Right lobe of liver (tissue), 6 donors: ENCODE results near the gene BOC. TPM values are rescaled to one million over a fixed set of nuclear protein-coding genes. Genes with fewer than 3 reads are reported as not detected.
A peak's percentile ranks its signal among the peaks of the same experiment; 100 is the strongest.

ENCODE experiments used
- ATAC-seq, 4 donors: fragments of 200-7000 bp; cut with Tn5 transposase; one replicate each; pipeline ENCODE4 v1.9.1; 2020; ENCODE audit warnings: mild to moderate bottlenecking in 4 of 4, moderate library complexity in 4 of 4
- DNase-seq, 3 donors: peaks; one replicate each; pipeline ENCODE4 v3.0.0-alpha.2; 2020
- H3K27ac ChIP-seq, 3 donors: fragments of 200-600 bp; one replicate each; pipeline ENCODE4 v1.8.0; 2022
- H3K27me3 ChIP-seq, 2 donors: fragments of 200-600 bp; one replicate each; pipeline ENCODE4 v1.8.0; 2022
- H3K36me3 ChIP-seq, 4 donors: fragments of 200-600 bp; sonication (generic) in 1 of 4; one replicate each; pipeline versions ENCODE4 v1.5.1 to v1.8.0; 2017 to 2022; ENCODE audit warnings: control low read depth in 1 of 4
- H3K4me1 ChIP-seq, 4 donors: fragments of 200-600 bp; sonication (generic) in 1 of 4; one replicate each; pipeline versions ENCODE4 v1.5.1 to v1.8.0; 2017 to 2022; ENCODE audit warnings: control low read depth in 1 of 4
- H3K4me3 ChIP-seq, 3 donors: fragments of 200-600 bp; one replicate each; pipeline ENCODE4 v1.8.0; 2022
- H3K9me3 ChIP-seq, 4 donors: fragments of 200-600 bp; sonication (generic) in 1 of 4; one replicate each; pipeline versions ENCODE4 v1.5.1 to v1.8.0; 2017 to 2022; ENCODE audit warnings: control low read depth in 1 of 4
- POLR2A ChIP-seq: fragments of 450-650 bp; IDR thresholded peaks from one replicate; pipeline ENCODE4 v1.6.1; 2017; ENCODE audit warnings: antibody characterized with exemption, mild to moderate bottlenecking
- WGBS: methylation state at CpG from one replicate; pipeline ENCODE4 v1.1.6; 2018; ENCODE audit warnings: low coverage, low lambda C conversion rate; ENCODE audit not compliant: insufficient coverage; ENCODE audit errors: missing lambda C conversion rate; 5-methylcytosine and 5-hydroxymethylcytosine counted together
- intact Hi-C, 2 donors: fragments of 100-400 bp; cut with DNase I; formaldehyde crosslinking; loops; one replicate each; pipeline versions ENCODE4 v1.11.2 to v1.14.1; 2022
- total RNA-seq, 6 experiments: library from RNA; depleted of rRNA in 2 of 6; stranded (reverse); fragments of >200 nt in 2 of 6; fragmentation: NEBNext Ultra II Directional in 3 of 6; extraction: Animal tissue kit (Norgen Biotek cat#: 25700) in 3 of 6; gene quantifications; one replicate each; pipeline versions ENCODE4 v1.1.0 to v1.2.4, GENCODE V29; 2016 to 2023
- TF ChIP-seq, protein P1 (sequence below), 4 donors: fragments of 200-600 bp in 3 of 4; fragments of 450-650 bp in 1 of 4; IDR thresholded peaks; one replicate each; pipeline versions ENCODE4 v1.5.1 to v1.8.0; 2016 to 2022; ENCODE audit warnings: antibody characterized with exemption in 4 of 4, mild to moderate bottlenecking in 2 of 4
- donor health status: DM: no; HTN: yes; CAD: no.
- donor health status: DM: no; HTN: no; CAD: no.
- donor health status: DM: no; HTN: no; CAD: no.
- donor health status: DM: no; HTN: yes; CAD: no.
- donor health status: DM: no; HTN: yes; CAD: no.

BOC gene
- total RNA-seq, 6 experiments from 2014 or later, result 0.22 to 0.86 (median 0.49) TPM

GRCh38 chr3:113225286-113225685, 13.9 kb downstream of the BOC start:
- no peaks in the 10 kb centered on the region for H3K36me3 ChIP-seq
- DNase-seq (no peak), ATAC-seq (no peak)
- H3K4me3 ChIP-seq, result no peak overlapping the region
- H3K9me3 ChIP-seq, result no peaks in the 10 kb centered on the region
- TF ChIP-seq, protein P1, sequence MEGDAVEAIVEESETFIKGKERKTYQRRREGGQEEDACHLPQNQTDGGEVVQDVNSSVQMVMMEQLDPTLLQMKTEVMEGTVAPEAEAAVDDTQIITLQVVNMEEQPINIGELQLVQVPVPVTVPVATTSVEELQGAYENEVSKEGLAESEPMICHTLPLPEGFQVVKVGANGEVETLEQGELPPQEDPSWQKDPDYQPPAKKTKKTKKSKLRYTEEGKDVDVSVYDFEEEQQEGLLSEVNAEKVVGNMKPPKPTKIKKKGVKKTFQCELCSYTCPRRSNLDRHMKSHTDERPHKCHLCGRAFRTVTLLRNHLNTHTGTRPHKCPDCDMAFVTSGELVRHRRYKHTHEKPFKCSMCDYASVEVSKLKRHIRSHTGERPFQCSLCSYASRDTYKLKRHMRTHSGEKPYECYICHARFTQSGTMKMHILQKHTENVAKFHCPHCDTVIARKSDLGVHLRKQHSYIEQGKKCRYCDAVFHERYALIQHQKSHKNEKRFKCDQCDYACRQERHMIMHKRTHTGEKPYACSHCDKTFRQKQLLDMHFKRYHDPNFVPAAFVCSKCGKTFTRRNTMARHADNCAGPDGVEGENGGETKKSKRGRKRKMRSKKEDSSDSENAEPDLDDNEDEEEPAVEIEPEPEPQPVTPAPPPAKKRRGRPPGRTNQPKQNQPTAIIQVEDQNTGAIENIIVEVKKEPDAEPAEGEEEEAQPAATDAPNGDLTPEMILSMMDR (IDR thresholded peaks at IDR 0.05), result no peak
- no peak for TF ChIP-seq POLR2A
- 62% methylated on average over 2 of the region's 2 CpGs for WGBS
- no peaks in the 10 kb centered on the region for H3K4me1 ChIP-seq
- no peak overlapping the region for H3K27ac ChIP-seq
- intact Hi-C loops, result no loop called here
- no peaks in the 10 kb centered on the region for H3K27me3 ChIP-seq

- H3K27me3 ChIP-seq, result no peaks in the 10 kb centered on the region
- no peak overlapping the region for H3K27ac ChIP-seq
- DNase-seq, result no peak
- 85% methylated on average over 2 of the region's 3 CpGs for WGBS
- H3K4me1 ChIP-seq, result no peaks in the 10 kb centered on the region
- H3K9me3 ChIP-seq, result no peaks in the 10 kb centered on the region
- H3K36me3 ChIP-seq, result no peaks in the 10 kb centered on the region
- no peak for TF ChIP-seq POLR2A
- TF ChIP-seq, protein P1 (IDR thresholded peaks at IDR 0.05), result no peak
- intact Hi-C loops, result no loop called here
- no peak overlapping the region for H3K4me3 ChIP-seq
- ATAC-seq, result no peak
Observed at GRCh38 chr3:113226491-113226890, 15.1 kb downstream of the BOC start.

DNA sequence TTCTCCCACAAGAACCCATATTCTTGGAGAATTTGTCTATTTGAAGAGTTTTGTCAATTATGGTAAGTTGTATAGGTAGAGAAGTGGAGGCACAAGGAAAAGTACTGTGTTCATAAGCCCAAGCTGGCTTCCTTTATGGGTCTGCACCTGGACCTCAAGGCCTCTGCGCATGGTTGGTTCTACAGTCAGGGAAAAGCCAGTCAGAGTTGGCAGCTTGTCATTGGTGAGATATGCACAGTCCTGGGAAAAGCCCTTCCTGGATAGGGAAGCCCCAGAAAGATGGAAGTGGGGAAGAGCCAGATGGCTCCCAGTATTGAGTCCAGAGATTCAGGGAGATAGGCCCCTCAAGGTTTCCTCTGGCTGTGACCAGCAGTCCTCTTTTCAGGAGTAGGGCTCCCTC, 15.8 kb downstream of the BOC start:
- H3K4me3 ChIP-seq, result no peak overlapping the region
- 100% methylated on average over 1 of the region's 1 CpG for WGBS
- no peak for DNase-seq
- H3K4me1 ChIP-seq, result no peaks in the 10 kb centered on the region
- H3K27me3 ChIP-seq, result no peaks in the 10 kb centered on the region
- no peak overlapping the region for H3K27ac ChIP-seq
- no peak for ATAC-seq
- H3K36me3 ChIP-seq, result no peaks in the 10 kb centered on the region
- intact Hi-C loops, result no loop called here
- no peak for TF ChIP-seq POLR2A
- TF ChIP-seq, protein P1 (IDR thresholded peaks at IDR 0.05), result no peak
- no peaks in the 10 kb centered on the region for H3K9me3 ChIP-seq

DNA sequence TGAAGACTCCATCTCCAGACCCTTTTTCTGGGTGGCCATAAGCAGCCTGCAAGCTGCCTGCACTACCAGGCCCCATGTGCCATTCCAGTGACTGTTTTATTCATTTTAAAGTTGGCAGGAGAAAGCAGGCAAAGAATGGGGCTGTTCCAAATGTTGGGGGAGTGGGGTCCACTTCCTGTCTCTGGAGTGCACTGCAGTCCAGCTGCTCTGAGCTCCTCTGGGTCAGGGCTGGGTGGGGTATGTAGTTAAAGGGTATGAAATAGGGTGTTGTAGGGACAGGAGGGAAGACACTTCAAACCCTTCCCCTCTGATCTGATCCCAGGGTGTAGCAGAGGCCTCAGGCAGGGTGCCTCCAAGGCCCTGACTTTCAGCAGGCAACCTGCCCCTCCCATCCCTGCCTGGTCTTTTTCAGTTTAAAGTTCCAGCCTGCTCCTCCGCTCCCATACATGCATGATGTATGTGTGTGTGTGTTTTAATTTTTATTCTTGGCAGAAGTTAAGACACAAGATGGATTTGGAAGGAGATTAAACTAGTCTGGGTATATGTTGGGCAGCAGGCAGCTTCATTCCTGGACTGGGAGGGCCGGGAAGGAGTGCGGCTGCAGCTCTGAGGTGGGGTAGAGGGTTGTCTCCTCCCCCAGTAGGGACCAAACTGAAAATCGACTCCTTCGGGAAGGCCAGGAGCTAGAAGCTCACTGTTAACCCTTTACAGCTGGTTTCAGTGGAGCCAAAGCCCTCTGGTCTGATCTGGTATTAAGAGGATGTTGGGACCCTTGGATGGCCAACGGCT, 17.3 kb downstream of the BOC start:
- Histone ChIP-seq H3K9me3 (no peaks in the 10 kb centered on the region), H3K27me3 (no peaks in the 10 kb centered on the region), H3K4me1 (no peaks in the 10 kb centered on the region), H3K27ac (no peak overlapping the region), H3K36me3 (no peaks in the 10 kb centered on the region), H3K4me3 (no peak overlapping the region)
- ATAC-seq, result peak in 1 of 4 donors; percentile 10
- TF ChIP-seq POLR2A, result no peak
- TF ChIP-seq, protein P1 (IDR thresholded peaks at IDR 0.05), result no peak
- WGBS, result no CpG with 5 or more reads among the region's 6 CpGs
- DNase-seq, result no peak
- intact Hi-C loops, result no loop called here
